H9 (cell line): ENCODE measurements around the gene CLDN10. TPM values are rescaled to one million over a fixed set of nuclear protein-coding genes. Genes with fewer than 3 reads are reported as not detected.

Source experiments
- DNase-seq: peaks from one replicate; pipeline ENCODE4 v3.0.0-alpha.2; 2017
- H2AFZ ChIP-seq: one replicate; pipeline ENCODE4 v1.6.1; 2013; ENCODE audit warnings: mild to moderate bottlenecking, low read length, control low read depth, moderate library complexity
- H2AK5ac ChIP-seq: 2 replicates; pipeline ENCODE4 v1.6.1; 2013; ENCODE audit warnings: low read length, control low read depth, mixed read lengths; ENCODE audit not compliant: insufficient read length
- H2BK120ac ChIP-seq: one replicate; pipeline ENCODE4 v1.6.1; 2013; ENCODE audit warnings: low read depth, mild to moderate bottlenecking, low read length, control low read depth, inconsistent platforms; ENCODE audit not compliant: poor library complexity, severe bottlenecking
- H2BK12ac ChIP-seq: 2 replicates; pipeline ENCODE4 v1.6.1; 2013; ENCODE audit warnings: low read length, control low read depth, mixed read lengths, low read depth; ENCODE audit not compliant: insufficient read length
- H2BK15ac ChIP-seq: 2 replicates; pipeline ENCODE4 v1.6.1; 2013; ENCODE audit warnings: low read depth, low read length, control low read depth
- H2BK20ac ChIP-seq: one replicate; pipeline ENCODE4 v1.6.1; 2013; ENCODE audit warnings: low read depth, mild to moderate bottlenecking, low read length, control low read depth, inconsistent platforms; ENCODE audit not compliant: poor library complexity, severe bottlenecking
- H2BK5ac ChIP-seq: 2 replicates; pipeline ENCODE4 v1.6.1; 2013; ENCODE audit warnings: low read length, control low read depth, mixed read lengths; ENCODE audit not compliant: insufficient read length
- H3K14ac ChIP-seq: 2 replicates; pipeline ENCODE4 v1.6.1; 2013; ENCODE audit warnings: low read length, control low read depth; ENCODE audit not compliant: insufficient read depth
- H3K18ac ChIP-seq: 2 replicates; pipeline ENCODE4 v1.6.1; 2013; ENCODE audit warnings: low read depth, mild to moderate bottlenecking, mixed read lengths, low read length, control low read depth; ENCODE audit not compliant: insufficient read length
- H3K23ac ChIP-seq: 2 replicates; pipeline ENCODE4 v1.6.1; 2013; ENCODE audit warnings: low read length, control low read depth, mixed read lengths, low read depth; ENCODE audit not compliant: insufficient read length
- H3K23me2 ChIP-seq: 2 replicates; pipeline ENCODE4 v1.6.1; 2013; ENCODE audit warnings: low read depth, mild to moderate bottlenecking, mixed read lengths, low read length, control low read depth; ENCODE audit not compliant: insufficient read length, poor library complexity, severe bottlenecking
- H3K27ac ChIP-seq: 2 replicates; pipeline ENCODE4 v1.5.1; 2013; ENCODE audit warnings: low read length, control low read depth, mixed read lengths, low read depth; ENCODE audit not compliant: insufficient read length
- H3K27me3 ChIP-seq: 2 replicates; pipeline ENCODE4 v1.6.1; 2013; ENCODE audit warnings: low read length, control low read depth, inconsistent platforms; ENCODE audit not compliant: insufficient read depth
- H3K4ac ChIP-seq: 2 replicates; pipeline ENCODE4 v1.6.1; 2013; ENCODE audit warnings: low read depth, mild to moderate bottlenecking, control low read depth, inconsistent platforms, low read length, moderate library complexity
- H3K4me1 ChIP-seq: 2 replicates; pipeline ENCODE4 v1.6.1; 2013; ENCODE audit warnings: low read length, control low read depth, inconsistent platforms; ENCODE audit not compliant: insufficient read depth
- H3K4me2 ChIP-seq: 2 replicates; pipeline ENCODE4 v1.6.1; 2013; ENCODE audit warnings: low read length, control low read depth, mixed read lengths; ENCODE audit not compliant: insufficient read length, insufficient read depth
- H3K56ac ChIP-seq: 2 replicates; pipeline ENCODE4 v1.6.1; 2013; ENCODE audit warnings: low read depth, mild to moderate bottlenecking, mixed read lengths, low read length, control low read depth; ENCODE audit not compliant: insufficient read length
- H3K79me1 ChIP-seq: 2 replicates; pipeline ENCODE4 v1.6.1; 2013; ENCODE audit warnings: low read depth, mild to moderate bottlenecking, moderate library complexity, low read length, control low read depth, inconsistent platforms; ENCODE audit not compliant: insufficient read depth, poor library complexity, severe bottlenecking
- H3K79me2 ChIP-seq: 2 replicates; pipeline ENCODE4 v1.6.1; 2013; ENCODE audit warnings: low read length, control low read depth, inconsistent platforms; ENCODE audit not compliant: insufficient read depth
- H3K9ac ChIP-seq: 2 replicates; pipeline ENCODE4 v1.6.1; 2013; ENCODE audit warnings: low read length, control low read depth, mixed read lengths; ENCODE audit not compliant: insufficient read length; ENCODE audit errors: extremely low read depth
- H3K9me3 ChIP-seq: one replicate; pipeline ENCODE4 v1.6.1; 2013; ENCODE audit warnings: low read depth, low read length, inconsistent platforms; ENCODE audit not compliant: control insufficient read depth
- H3T11ph ChIP-seq: one replicate; pipeline ENCODE4 v1.6.1; 2013; ENCODE audit warnings: mild to moderate bottlenecking, low read length, control low read depth, inconsistent platforms
- H4K20me1 ChIP-seq: one replicate; pipeline ENCODE4 v1.6.1; 2013; ENCODE audit not compliant: control insufficient read depth, insufficient read length, insufficient read depth
- H4K5ac ChIP-seq: 2 replicates; pipeline ENCODE4 v1.6.1; 2013; ENCODE audit warnings: low read depth, mild to moderate bottlenecking, mixed read lengths, low read length, control low read depth; ENCODE audit not compliant: insufficient read length
- H4K8ac ChIP-seq: replicated peaks from 2 replicates; pipeline ENCODE4 v1.6.1; 2013; ENCODE audit warnings: low read length, control low read depth, mixed read lengths, low read depth; ENCODE audit not compliant: insufficient read length
- H4K91ac ChIP-seq: 2 replicates; pipeline ENCODE4 v1.6.1; 2013; ENCODE audit warnings: low read depth, mild to moderate bottlenecking, moderate library complexity, mixed read lengths, low read length, control low read depth; ENCODE audit not compliant: insufficient read length
- H3K27ac Mint-ChIP-seq, 3 experiments: 2 replicates in 2 of 3; 3 replicates in 1 of 3; pipeline ENCODE4 v1.8.0; 2020 to 2021; ENCODE audit warnings: mixed read lengths in 3 of 3, mild to moderate bottlenecking in 1 of 3, moderate library complexity in 1 of 3
- H3K27me3 Mint-ChIP-seq: 2 replicates; pipeline ENCODE4 v1.8.0; 2021; ENCODE audit warnings: low read depth, mild to moderate bottlenecking, moderate library complexity, mixed read lengths
- H3K36me3 Mint-ChIP-seq, 3 experiments: 2 replicates in 2 of 3; 3 replicates in 1 of 3; pipeline ENCODE4 v1.8.0; 2020 to 2021; ENCODE audit warnings: low read depth in 3 of 3, mixed read lengths in 3 of 3; ENCODE audit not compliant: insufficient read depth in 1 of 3
- H3K4me1 Mint-ChIP-seq, 2 experiments: 2 replicates each; pipeline ENCODE4 v1.8.0; 2020; ENCODE audit warnings: mixed read lengths in 2 of 2
- H3K4me3 Mint-ChIP-seq, 2 experiments: 2 replicates in 1 of 2; 3 replicates in 1 of 2; pipeline ENCODE4 v1.8.0; 2020 to 2021; ENCODE audit warnings: mild to moderate bottlenecking in 2 of 2, mixed read lengths in 2 of 2, moderate library complexity in 1 of 2
- H3K9me3 Mint-ChIP-seq, 2 experiments: 2 replicates in 1 of 2; 3 replicates in 1 of 2; pipeline ENCODE4 v1.8.0; 2020; ENCODE audit warnings: mild to moderate bottlenecking in 2 of 2, mixed read lengths in 2 of 2, moderate library complexity in 1 of 2
- WGBS: extraction: QIAGEN DNeasy Blood & Tissue Kit; methylation state at CpG from one replicate; pipeline ENCODE4 v1.1.7; 2013; ENCODE audit warnings: missing lambda C conversion rate, low lambda C conversion rate, mixed read lengths; ENCODE audit not compliant: insufficient read length; ENCODE audit errors: extremely low coverage; 5-methylcytosine and 5-hydroxymethylcytosine counted together
- total RNA-seq: library from RNA; stranded (reverse); gene quantifications from 2 replicates; pipeline ENCODE4 v1.2.1, GENCODE V29; 2021
- TF ChIP-seq, protein P1 (sequence below): fragments of 200-600 bp; sonication (generic); conservative IDR thresholded peaks from 3 replicates; pipeline ENCODE4 v1.8.0; 2021; ENCODE audit warnings: antibody characterized with exemption, mild to moderate bottlenecking

The CLDN10 gene
- total RNA-seq, 1 experiment from 2014 or later = 20.7 TPM

DNA sequence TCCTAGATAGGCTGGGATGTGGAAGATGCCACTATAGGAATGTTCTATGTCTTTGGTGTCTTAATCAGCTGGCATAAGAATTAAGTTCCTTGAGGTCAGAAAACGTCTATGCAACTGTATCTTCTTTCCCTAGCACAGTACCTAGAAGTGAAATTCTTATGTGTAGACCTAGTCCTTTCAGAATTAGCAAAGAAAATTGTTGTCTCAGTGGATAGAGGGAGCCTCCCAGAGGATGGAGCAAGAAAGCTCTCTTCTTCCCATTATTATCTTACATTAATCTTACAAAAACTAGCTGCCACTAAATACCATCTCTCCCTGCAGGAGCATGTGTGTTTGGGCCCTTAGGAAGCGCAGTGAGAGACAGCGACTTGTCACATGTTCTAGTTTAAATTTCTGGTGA is 11.6 kb downstream of the CLDN10 start:
- Histone ChIP-seq H3K9me3 (no peaks in the 10 kb centered on the region), H3K23ac (no peak overlapping the region), H3K4me1 (no peaks in the 10 kb centered on the region), H2BK120ac (no peak overlapping the region), H2BK20ac (no peak overlapping the region), H2AK5ac (no peak overlapping the region), H4K91ac (no peak overlapping the region), H3K9ac (no peak overlapping the region), H3K4me2 (no peak overlapping the region), H3K18ac (no peak overlapping the region), H2AFZ (no peak overlapping the region), H3K27me3 (no peaks in the 10 kb centered on the region), H4K20me1 (no peaks in the 10 kb centered on the region), H3K14ac (no peak overlapping the region), H4K5ac (no peak overlapping the region), H3T11ph (no peak overlapping the region), H3K56ac (no peak overlapping the region), H2BK12ac (no peak overlapping the region), H4K8ac (no peak overlapping the region), H3K4ac (no peak overlapping the region), H3K79me1 (no peaks in the 10 kb centered on the region), H3K27ac (no peak overlapping the region), H3K23me2 (no peaks in the 10 kb centered on the region), H3K79me2 (no peaks in the 10 kb centered on the region), H2BK15ac (no peak overlapping the region), H2BK5ac (no peak overlapping the region)
- no peak overlapping the region for H3K4me3 Mint-ChIP-seq
- no peaks in the 10 kb centered on the region for H3K4me1 Mint-ChIP-seq
- H3K36me3 Mint-ChIP-seq = peaks cover 9 to 21% (median 18%) of the 10 kb centered on the region in 3 experiments; a peak in 5 of 7 replicates
- DNase-seq = no peak
- H3K27ac Mint-ChIP-seq = no peak overlapping the region
- TF ChIP-seq, protein P1, sequence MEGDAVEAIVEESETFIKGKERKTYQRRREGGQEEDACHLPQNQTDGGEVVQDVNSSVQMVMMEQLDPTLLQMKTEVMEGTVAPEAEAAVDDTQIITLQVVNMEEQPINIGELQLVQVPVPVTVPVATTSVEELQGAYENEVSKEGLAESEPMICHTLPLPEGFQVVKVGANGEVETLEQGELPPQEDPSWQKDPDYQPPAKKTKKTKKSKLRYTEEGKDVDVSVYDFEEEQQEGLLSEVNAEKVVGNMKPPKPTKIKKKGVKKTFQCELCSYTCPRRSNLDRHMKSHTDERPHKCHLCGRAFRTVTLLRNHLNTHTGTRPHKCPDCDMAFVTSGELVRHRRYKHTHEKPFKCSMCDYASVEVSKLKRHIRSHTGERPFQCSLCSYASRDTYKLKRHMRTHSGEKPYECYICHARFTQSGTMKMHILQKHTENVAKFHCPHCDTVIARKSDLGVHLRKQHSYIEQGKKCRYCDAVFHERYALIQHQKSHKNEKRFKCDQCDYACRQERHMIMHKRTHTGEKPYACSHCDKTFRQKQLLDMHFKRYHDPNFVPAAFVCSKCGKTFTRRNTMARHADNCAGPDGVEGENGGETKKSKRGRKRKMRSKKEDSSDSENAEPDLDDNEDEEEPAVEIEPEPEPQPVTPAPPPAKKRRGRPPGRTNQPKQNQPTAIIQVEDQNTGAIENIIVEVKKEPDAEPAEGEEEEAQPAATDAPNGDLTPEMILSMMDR = peak; percentile 34; the same call in 2 of the 3 replicates
- WGBS = no CpG with 5 or more reads among the region's 3 CpGs
- H3K27me3 Mint-ChIP-seq = no peaks in the 10 kb centered on the region
- H3K9me3 Mint-ChIP-seq = no peaks in the 10 kb centered on the region; a peak in 1 of 5 replicates
